ENCODE results near the gene BPGM.

The BPGM gene

DNA sequence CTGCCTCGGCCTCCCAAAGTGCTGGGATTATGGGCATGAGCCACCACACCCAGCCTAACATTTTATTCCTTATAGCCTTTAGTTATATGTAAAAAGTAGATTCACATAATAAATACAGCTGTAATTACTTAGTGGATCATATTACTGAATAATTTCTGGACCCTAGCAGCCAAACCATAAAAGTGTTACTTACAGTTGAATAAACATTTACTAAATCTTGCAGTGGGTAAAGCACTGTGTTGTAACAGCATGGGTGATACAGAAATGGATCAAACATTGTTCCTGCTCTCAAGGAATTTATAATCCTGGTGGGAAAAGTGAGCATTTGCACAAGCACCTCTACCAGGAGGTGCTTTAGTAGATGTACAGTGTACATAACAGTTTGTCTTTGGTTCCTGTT lies 25.0 kb downstream of the BPGM start:
- Histone ChIP-seq H3K79me2 (ENCODE audit: insufficient read depth, low read length) (no peaks in the 10 kb centered on the region), H3K36me3 (ENCODE audit: insufficient read depth, low read length) (no peaks in the 10 kb centered on the region), H3K4me2 (ENCODE audit: low read length) (no peak overlapping the region), H3K27ac (ENCODE audit: low read depth, low read length, poor library complexity, severe bottlenecking) (no peak overlapping the region), H3K4me1 (ENCODE audit: insufficient read depth, low read length, severe bottlenecking) (peaks cover 20% of the 10 kb centered on the region), H3F3A (ENCODE audit: insufficient read depth, low read length) (no peaks in the 10 kb centered on the region), H3K27me3 (ENCODE audit: insufficient read depth, low read length) (no peaks in the 10 kb centered on the region), H3K4me3 (ENCODE audit: low read depth, low read length, poor library complexity, severe bottlenecking) (no peak overlapping the region), H3K9me2 (ENCODE audit: low read depth, low read length) (no peaks in the 10 kb centered on the region), H3K9ac (ENCODE audit: low read length) (no peak overlapping the region), H3K9me3 (ENCODE audit: low read length) (peaks cover 7% of the 10 kb centered on the region), H4K20me1 (ENCODE audit: insufficient read depth, low read length) (no peaks in the 10 kb centered on the region), H2AFZ (ENCODE audit: low read length) (no peak overlapping the region)
- TF ChIP-seq, protein P1, sequence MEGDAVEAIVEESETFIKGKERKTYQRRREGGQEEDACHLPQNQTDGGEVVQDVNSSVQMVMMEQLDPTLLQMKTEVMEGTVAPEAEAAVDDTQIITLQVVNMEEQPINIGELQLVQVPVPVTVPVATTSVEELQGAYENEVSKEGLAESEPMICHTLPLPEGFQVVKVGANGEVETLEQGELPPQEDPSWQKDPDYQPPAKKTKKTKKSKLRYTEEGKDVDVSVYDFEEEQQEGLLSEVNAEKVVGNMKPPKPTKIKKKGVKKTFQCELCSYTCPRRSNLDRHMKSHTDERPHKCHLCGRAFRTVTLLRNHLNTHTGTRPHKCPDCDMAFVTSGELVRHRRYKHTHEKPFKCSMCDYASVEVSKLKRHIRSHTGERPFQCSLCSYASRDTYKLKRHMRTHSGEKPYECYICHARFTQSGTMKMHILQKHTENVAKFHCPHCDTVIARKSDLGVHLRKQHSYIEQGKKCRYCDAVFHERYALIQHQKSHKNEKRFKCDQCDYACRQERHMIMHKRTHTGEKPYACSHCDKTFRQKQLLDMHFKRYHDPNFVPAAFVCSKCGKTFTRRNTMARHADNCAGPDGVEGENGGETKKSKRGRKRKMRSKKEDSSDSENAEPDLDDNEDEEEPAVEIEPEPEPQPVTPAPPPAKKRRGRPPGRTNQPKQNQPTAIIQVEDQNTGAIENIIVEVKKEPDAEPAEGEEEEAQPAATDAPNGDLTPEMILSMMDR (IDR thresholded peaks at IDR 0.05; ENCODE audit: low read length): no peak
- no peak for TF ChIP-seq EZH2 (IDR thresholded peaks at IDR 0.05; ENCODE audit: borderline replicate concordance, low read length)

DNA sequence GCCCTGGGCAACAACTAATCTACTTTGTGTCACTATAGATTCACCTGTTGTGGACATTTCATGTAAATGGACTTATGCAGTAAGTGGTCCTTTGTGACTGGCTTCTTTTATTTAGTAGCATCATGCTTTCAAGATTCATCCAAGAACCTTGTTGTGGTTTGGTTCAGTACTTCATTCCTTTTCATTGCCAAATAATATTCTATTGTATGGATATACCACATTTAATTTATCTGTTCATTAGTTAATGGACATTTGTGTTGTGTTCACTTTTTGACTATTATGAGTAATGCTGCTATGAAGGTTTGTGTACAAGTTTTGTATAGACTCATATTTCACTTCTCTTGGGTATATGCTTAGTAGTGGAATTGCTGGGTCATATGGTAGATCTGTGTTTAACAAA lies 27.8 kb downstream of the BPGM start:
- Histone ChIP-seq H3K4me2 (ENCODE audit: low read length) (no peak overlapping the region), H3K9ac (ENCODE audit: low read length) (no peak overlapping the region), H3F3A (ENCODE audit: insufficient read depth, low read length) (no peaks in the 10 kb centered on the region), H3K9me2 (ENCODE audit: low read depth, low read length) (no peaks in the 10 kb centered on the region), H3K36me3 (ENCODE audit: insufficient read depth, low read length) (no peaks in the 10 kb centered on the region), H3K79me2 (ENCODE audit: insufficient read depth, low read length) (no peaks in the 10 kb centered on the region), H2AFZ (ENCODE audit: low read length) (no peak overlapping the region), H3K27ac (ENCODE audit: low read depth, low read length, poor library complexity, severe bottlenecking) (no peak overlapping the region), H3K27me3 (ENCODE audit: insufficient read depth, low read length) (no peaks in the 10 kb centered on the region), H3K4me1 (ENCODE audit: insufficient read depth, low read length, severe bottlenecking) (peaks cover 15% of the 10 kb centered on the region), H3K4me3 (ENCODE audit: low read depth, low read length, poor library complexity, severe bottlenecking) (no peak overlapping the region), H4K20me1 (ENCODE audit: insufficient read depth, low read length) (0 out of 2 replicates have a peak, but pooled peaks cover 2% of the 10 kb centered on the region), H3K9me3 (ENCODE audit: low read length) (peaks cover 7% of the 10 kb centered on the region)
- TF ChIP-seq EZH2 (IDR thresholded peaks at IDR 0.05; ENCODE audit: borderline replicate concordance, low read length): no peak
- TF ChIP-seq, protein P1 (IDR thresholded peaks at IDR 0.05; ENCODE audit: low read length): no peak

GRCh38 chr7:134676743-134677142 lies 30.1 kb downstream of the BPGM start:
- H2AFZ ChIP-seq (ENCODE audit: low read length): no peak overlapping the region
- no peaks in the 10 kb centered on the region for H3K36me3 ChIP-seq (ENCODE audit: insufficient read depth, low read length)
- no peaks in the 10 kb centered on the region for H3K79me2 ChIP-seq (ENCODE audit: insufficient read depth, low read length)
- H3K27ac ChIP-seq (ENCODE audit: low read depth, low read length, poor library complexity, severe bottlenecking): no peak overlapping the region
- H3K27me3 ChIP-seq (ENCODE audit: insufficient read depth, low read length): no peaks in the 10 kb centered on the region
- no peaks in the 10 kb centered on the region for H3F3A ChIP-seq (ENCODE audit: insufficient read depth, low read length)
- H3K4me3 ChIP-seq (ENCODE audit: low read depth, low read length, poor library complexity, severe bottlenecking): no peak overlapping the region
- H4K20me1 ChIP-seq (ENCODE audit: insufficient read depth, low read length): 0 out of 2 replicates have a peak, but pooled peaks cover 2% of the 10 kb centered on the region
- TF ChIP-seq, protein P1 (IDR thresholded peaks at IDR 0.05; ENCODE audit: low read length): no peak
- no peak for TF ChIP-seq EZH2 (IDR thresholded peaks at IDR 0.05; ENCODE audit: borderline replicate concordance, low read length)
- peaks cover 3% of the 10 kb centered on the region for H3K4me1 ChIP-seq (ENCODE audit: insufficient read depth, low read length, severe bottlenecking)
- peaks cover 7% of the 10 kb centered on the region for H3K9me3 ChIP-seq (ENCODE audit: low read length)
- H3K9ac ChIP-seq (ENCODE audit: low read length): no peak overlapping the region
- H3K4me2 ChIP-seq (ENCODE audit: low read length): no peak overlapping the region
- no peaks in the 10 kb centered on the region for H3K9me2 ChIP-seq (ENCODE audit: low read depth, low read length)
